BJ (cell line): ENCODE data around the gene BCL6B. TPM values are rescaled to one million over a fixed set of nuclear protein-coding genes. Genes with fewer than 3 reads are reported as not detected.

Experiments
- CTCF ChIA-PET: fragments of 350-600 bp; formaldehyde crosslinking; extraction: SDS; loops from one replicate; lab custom pipeline; 2021; ENCODE audit warnings: antibody characterized with exemption, inconsistent platforms; lab: Yijun Ruan, JAX
- POLR2A ChIA-PET: fragments of 300-600 bp; sonication (Branson Sonifier 250); formaldehyde crosslinking; extraction: SDS; loops from one replicate; lab custom pipeline; 2021; ENCODE audit warnings: antibody characterized with exemption; lab: Charles Lee
- DNase-seq: peaks from one replicate; pipeline ENCODE4 v3.0.0-alpha.2; 2011; ENCODE audit warnings: low read depth
- H3K27me3 ChIP-seq: 2 replicates; pipeline ENCODE4 v1.6.0; 2011; ENCODE audit warnings: low read length; ENCODE audit not compliant: control insufficient read depth, insufficient read depth
- H3K36me3 ChIP-seq: 2 replicates; pipeline ENCODE4 v1.5.1; 2011; ENCODE audit warnings: low read length; ENCODE audit not compliant: control insufficient read depth, insufficient read depth
- H3K4me3 ChIP-seq: 2 replicates; pipeline ENCODE4 v1.5.1; 2011; ENCODE audit warnings: low read depth, mild to moderate bottlenecking, control low read depth, low read length
- polyA plus RNA-seq: library from polyadenylated mRNA; depleted of rRNA; stranded (reverse); fragments of >200 nt; gene quantifications from 2 replicates; pipeline ENCODE4 v1.2.3, GENCODE V29; 2011
- TF ChIP-seq, protein P1 (sequence below): IDR thresholded peaks from 2 replicates; pipeline ENCODE4 v1.5.1; 2011; ENCODE audit warnings: low read depth, mild to moderate bottlenecking, control low read depth, inconsistent platforms, low read length, moderate library complexity; ENCODE audit not compliant: insufficient read depth

BCL6B gene
- polyA plus RNA-seq, 1 experiment: not detected

DNA sequence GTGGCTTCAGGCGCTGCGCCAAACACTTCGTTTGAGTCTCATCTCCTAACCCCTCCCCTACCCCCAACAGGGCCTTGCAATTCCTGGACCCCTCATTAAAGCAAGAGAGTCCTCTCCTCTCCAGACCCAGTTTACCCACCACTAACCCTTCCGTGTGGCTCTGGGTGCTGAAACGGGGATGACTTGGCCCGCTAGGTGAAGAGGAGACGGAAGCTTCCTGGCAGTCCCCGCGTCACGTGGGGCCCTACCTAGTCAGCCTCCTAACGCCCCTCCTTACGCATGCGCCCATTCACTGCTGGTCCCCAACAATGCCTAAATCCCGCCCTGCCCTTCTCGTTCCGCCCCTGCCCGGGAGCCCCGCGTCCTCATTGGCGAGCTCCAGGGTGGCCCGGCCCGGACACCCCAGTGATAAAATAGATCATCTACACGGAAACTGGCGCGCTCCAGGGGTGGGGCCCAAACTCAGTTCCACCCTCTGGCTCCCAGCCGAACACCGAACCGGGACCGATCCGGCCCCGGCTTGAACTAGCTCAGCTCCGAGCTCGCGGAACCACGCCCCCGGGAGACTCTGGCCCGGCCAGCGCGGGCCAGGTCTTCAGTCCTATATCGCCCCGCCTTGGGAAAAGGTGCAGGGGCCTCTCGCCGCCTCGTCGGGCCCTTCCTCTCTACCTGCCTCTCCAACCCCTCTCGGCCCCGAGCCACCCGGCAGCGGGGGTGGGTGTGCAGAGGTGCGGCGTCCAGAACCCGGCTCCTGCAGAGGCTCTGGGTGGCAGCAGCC, 12.9 kb downstream of the BCL6B start, which contains the start of gene SLC16A13:
Gene SLC16A13 (plus strand): TSS at position 425 of the 778 bp plus-strand sequence. CDS start 368 bp downstream, outside the sequence.
- Histone ChIP-seq H3K27me3 (no peaks in the 10 kb centered on the region), H3K36me3 (no peaks in the 10 kb centered on the region), H3K4me3 (peak within 1 kb of the TSS; percentile 74)
- DNase-seq: peak; percentile 73
- TF ChIP-seq, protein P1, sequence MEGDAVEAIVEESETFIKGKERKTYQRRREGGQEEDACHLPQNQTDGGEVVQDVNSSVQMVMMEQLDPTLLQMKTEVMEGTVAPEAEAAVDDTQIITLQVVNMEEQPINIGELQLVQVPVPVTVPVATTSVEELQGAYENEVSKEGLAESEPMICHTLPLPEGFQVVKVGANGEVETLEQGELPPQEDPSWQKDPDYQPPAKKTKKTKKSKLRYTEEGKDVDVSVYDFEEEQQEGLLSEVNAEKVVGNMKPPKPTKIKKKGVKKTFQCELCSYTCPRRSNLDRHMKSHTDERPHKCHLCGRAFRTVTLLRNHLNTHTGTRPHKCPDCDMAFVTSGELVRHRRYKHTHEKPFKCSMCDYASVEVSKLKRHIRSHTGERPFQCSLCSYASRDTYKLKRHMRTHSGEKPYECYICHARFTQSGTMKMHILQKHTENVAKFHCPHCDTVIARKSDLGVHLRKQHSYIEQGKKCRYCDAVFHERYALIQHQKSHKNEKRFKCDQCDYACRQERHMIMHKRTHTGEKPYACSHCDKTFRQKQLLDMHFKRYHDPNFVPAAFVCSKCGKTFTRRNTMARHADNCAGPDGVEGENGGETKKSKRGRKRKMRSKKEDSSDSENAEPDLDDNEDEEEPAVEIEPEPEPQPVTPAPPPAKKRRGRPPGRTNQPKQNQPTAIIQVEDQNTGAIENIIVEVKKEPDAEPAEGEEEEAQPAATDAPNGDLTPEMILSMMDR: no peak
- POLR2A ChIA-PET: interaction anchor here (0.6 kb wide), 1 partner anchor 18 kb away, joined by 5 read pairs; no protein-coding TSS in a partner anchor
- CTCF ChIA-PET: interaction anchor here (0.6 to 2.0 kb wide), 6 partner anchors 8 to 101 kb away, joined by 3 to 6 read pairs (median 5); partner anchors contain the start of gene BCL6B

DNA sequence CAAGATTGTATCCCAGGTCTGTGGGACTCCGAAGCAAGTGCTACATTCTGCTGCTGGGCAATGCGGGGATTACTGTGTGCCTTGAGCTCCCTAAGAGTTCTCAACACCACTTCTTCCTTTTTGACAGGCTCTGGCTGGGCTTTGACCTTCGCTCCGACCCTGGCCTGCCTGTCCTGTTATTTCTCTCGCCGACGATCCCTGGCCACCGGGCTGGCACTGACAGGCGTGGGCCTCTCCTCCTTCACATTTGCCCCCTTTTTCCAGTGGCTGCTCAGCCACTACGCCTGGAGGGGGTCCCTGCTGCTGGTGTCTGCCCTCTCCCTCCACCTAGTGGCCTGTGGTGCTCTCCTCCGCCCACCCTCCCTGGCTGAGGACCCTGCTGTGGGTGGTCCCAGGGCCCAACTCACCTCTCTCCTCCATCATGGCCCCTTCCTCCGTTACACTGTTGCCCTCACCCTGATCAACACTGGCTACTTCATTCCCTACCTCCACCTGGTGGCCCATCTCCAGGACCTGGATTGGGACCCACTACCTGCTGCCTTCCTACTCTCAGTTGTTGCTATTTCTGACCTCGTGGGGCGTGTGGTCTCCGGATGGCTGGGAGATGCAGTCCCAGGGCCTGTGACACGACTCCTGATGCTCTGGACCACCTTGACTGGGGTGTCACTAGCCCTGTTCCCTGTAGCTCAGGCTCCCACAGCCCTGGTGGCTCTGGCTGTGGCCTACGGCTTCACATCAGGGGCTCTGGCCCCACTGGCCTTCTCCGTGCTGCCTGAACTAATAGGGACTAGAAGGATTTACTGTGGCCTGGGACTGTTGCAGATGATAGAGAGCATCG, 15.4 kb downstream of the BCL6B start:
- ChIA-PET CTCF (interaction anchor here (0.6 to 2.1 kb wide), 4 partner anchors 12 to 98 kb away, joined by 3 to 6 read pairs (median 3); no protein-coding TSS in a partner anchor), POLR2A (no interaction called here)
- DNase-seq: no peak
- H3K27me3 ChIP-seq: peaks cover 7% of the 10 kb centered on the region
- H3K4me3 ChIP-seq: no peak overlapping the region
- H3K36me3 ChIP-seq: no peaks in the 10 kb centered on the region
- TF ChIP-seq, protein P1: no peak

DNA sequence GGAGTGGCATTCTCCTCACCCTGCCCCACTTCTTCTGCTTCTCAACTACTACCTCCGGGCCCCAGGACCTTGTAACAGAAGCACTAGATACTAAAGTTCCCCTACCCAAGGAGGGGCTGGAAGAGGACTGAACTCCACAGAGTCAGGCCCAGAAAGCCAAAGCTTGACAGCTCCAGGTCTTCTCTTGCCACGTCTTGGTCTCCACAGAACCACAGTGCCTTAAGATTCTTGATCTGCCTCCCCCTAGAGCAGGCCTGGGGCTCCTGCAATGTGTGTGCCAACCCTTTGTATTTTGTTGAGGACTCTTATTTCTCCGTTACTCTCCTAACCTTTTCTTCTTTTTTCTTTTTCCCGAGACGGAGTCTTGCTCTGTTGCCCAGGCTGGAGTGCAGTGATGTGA, 17.0 kb downstream of the BCL6B start:
- CTCF ChIA-PET: interaction anchor here (0.8 to 2.1 kb wide), 2 partner anchors 9 to 11 kb away, joined by 3 to 6 read pairs; no protein-coding TSS in a partner anchor
- Histone ChIP-seq H3K4me3 (no peak overlapping the region), H3K36me3 (no peaks in the 10 kb centered on the region), H3K27me3 (peaks cover 14% of the 10 kb centered on the region)
- TF ChIP-seq, protein P1: no peak
- DNase-seq: no peak
- POLR2A ChIA-PET: no interaction called here

DNA sequence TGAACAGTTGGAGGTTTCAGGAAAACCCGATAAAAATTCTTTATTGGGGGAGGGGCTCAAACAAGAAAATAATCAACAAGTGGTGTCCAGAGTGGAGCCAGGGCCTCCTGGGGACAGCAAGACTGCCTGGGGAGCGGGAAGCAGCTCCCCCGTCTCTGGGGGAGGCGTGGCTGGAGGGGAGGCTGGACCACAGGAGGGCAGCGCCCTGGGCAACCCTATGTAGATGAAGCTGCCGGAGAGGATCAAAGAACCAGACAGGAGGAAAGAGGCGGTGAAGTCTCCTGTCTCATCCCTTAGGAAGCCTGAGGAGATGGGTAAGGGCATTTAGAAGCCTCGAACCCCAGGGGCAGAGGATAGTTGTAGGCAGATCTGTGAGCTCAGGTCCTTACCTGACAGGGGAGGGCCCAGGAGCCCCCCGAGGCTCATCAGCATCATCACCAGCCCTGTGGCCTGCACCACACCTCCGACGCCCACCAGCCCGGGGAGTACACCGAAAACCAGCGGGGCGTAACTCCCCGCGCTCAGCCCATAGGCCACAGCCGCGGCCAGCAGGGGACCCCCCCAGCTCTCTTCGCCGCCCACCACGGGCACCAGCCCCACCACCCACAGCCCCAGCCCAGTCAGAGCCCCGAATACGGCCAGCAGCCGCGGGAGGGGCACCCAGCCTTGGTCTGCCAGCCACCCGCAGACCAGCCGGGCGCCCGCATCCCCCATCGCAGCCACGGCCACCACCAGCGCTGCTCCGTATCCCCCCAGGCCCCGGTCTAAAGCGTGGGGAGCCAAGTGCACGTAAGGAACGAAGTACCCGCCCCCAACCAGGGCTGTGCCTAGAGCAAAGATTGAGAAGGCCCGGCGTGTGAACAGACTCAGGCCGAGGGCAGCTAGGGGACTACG, 19.0 kb downstream of the BCL6B start:
- CTCF ChIA-PET: interaction anchor here (1.1 to 2.0 kb wide), 3 partner anchors 10 to 255 kb away, joined by 3 to 6 read pairs (median 5); no protein-coding TSS in a partner anchor
- H3K36me3 ChIP-seq: no peaks in the 10 kb centered on the region
- POLR2A ChIA-PET: no interaction called here
- H3K4me3 ChIP-seq: no peak overlapping the region
- no peak for DNase-seq
- TF ChIP-seq, protein P1: no peak
- H3K27me3 ChIP-seq: peaks cover 14% of the 10 kb centered on the region
